Mucosa of rectum (tissue), 2 donors: ENCODE measurements around the gene DYNLT1.
"Not testable (repeated sequence)": the region's sequence is repeated elsewhere in the genome, so short reads cannot be mapped to it uniquely, and the experiment has no call there.

Source experiments
- H3K27ac ChIP-seq, 2 donors: one replicate each; pipeline ENCODE4 v1.7.0; 2013; ENCODE audit warnings: inconsistent platforms in 2 of 2, low read depth in 2 of 2, low read length in 2 of 2
- H3K27me3 ChIP-seq, 2 donors: one replicate each; pipeline ENCODE4 v1.7.0; 2013; ENCODE audit warnings: low read length in 2 of 2; ENCODE audit not compliant: control insufficient read depth in 2 of 2, insufficient read depth in 2 of 2
- H3K36me3 ChIP-seq, 2 donors: one replicate each; pipeline ENCODE4 v1.7.0; 2013; ENCODE audit warnings: low read length in 2 of 2; ENCODE audit not compliant: control insufficient read depth in 2 of 2, insufficient read depth in 2 of 2
- H3K4me1 ChIP-seq, 2 donors: one replicate each; pipeline ENCODE4 v1.7.0; 2013; ENCODE audit warnings: low read length in 2 of 2, mild to moderate bottlenecking in 1 of 2; ENCODE audit not compliant: control insufficient read depth in 2 of 2, insufficient read depth in 2 of 2
- H3K4me3 ChIP-seq, 2 donors: one replicate each; pipeline ENCODE4 v1.7.0; 2013; ENCODE audit warnings: low read length in 2 of 2
- H3K9ac ChIP-seq, 2 donors: one replicate each; pipeline ENCODE4 v1.7.0; 2013; ENCODE audit warnings: low read length in 2 of 2, low read depth in 1 of 2, mild to moderate bottlenecking in 1 of 2
- H3K9me3 ChIP-seq, 2 donors: one replicate each; pipeline ENCODE4 v1.7.0; 2013; ENCODE audit warnings: low read length in 2 of 2; ENCODE audit not compliant: control insufficient read depth in 2 of 2
- donor health status: healthy.
- donor health status: Normal muscosa, but diverticular disease.

DYNLT1 gene

GRCh38 chr6:158665332-158665731, 20.8 kb upstream of the DYNLT1 start:
- Histone ChIP-seq H3K27me3 (no peaks in the 10 kb centered on the region), H3K9ac (no peak overlapping the region), H3K9me3 (no peaks in the 10 kb centered on the region), H3K4me3 (no peak overlapping the region), H3K36me3 (peaks cover 0 to 4% of the 10 kb centered on the region in 2 donors), H3K27ac (peak overlapping the region in 1 of 2 donors; percentile 23), H3K4me1 (peaks cover 1 to 5% of the 10 kb centered on the region in 2 donors)

GRCh38 chr6:158663625-158664165, 19.2 kb upstream of the DYNLT1 start:
- peak overlapping the region; percentile 27 to 41 for H3K9ac ChIP-seq
- peak overlapping the region; percentile 56 to 59 for H3K27ac ChIP-seq
- H3K4me1 ChIP-seq, result peaks cover 2 to 5% of the 10 kb centered on the region in 2 donors
- H3K27me3 ChIP-seq, result no peaks in the 10 kb centered on the region
- no peaks in the 10 kb centered on the region for H3K9me3 ChIP-seq
- peaks cover 0 to 4% of the 10 kb centered on the region in 2 donors for H3K36me3 ChIP-seq
- H3K4me3 ChIP-seq, result peak overlapping the region; percentile 13 to 50

- peaks cover 0 to 4% of the 10 kb centered on the region in 2 donors for H3K36me3 ChIP-seq
- no peaks in the 10 kb centered on the region for H3K9me3 ChIP-seq
- peak overlapping the region; percentile 27 to 32 for H3K9ac ChIP-seq
- H3K4me3 ChIP-seq, result peak overlapping the region in 1 of 2 donors; percentile 50
- peaks cover 2 to 5% of the 10 kb centered on the region in 2 donors for H3K4me1 ChIP-seq
- H3K27ac ChIP-seq, result peak overlapping the region; percentile 56 to 59
- no peaks in the 10 kb centered on the region for H3K27me3 ChIP-seq
Measured at GRCh38 chr6:158662954-158663624, 18.5 kb upstream of the DYNLT1 start.

GRCh38 chr6:158662607-158662953, 18.0 kb upstream of the DYNLT1 start:
- Histone ChIP-seq H3K9ac (no peak overlapping the region), H3K36me3 (peaks cover 0 to 4% of the 10 kb centered on the region in 2 donors), H3K4me1 (peaks cover 2 to 4% of the 10 kb centered on the region in 2 donors), H3K27me3 (no peaks in the 10 kb centered on the region), H3K9me3 (no peaks in the 10 kb centered on the region), H3K27ac (peak overlapping the region in 1 of 2 donors; percentile 59), H3K4me3 (peak overlapping the region in 1 of 2 donors; percentile 50)

- peaks cover 2% of the 10 kb centered on the region in 2 donors for H3K4me1 ChIP-seq
- H3K4me3 ChIP-seq, result no peak overlapping the region
- no peak overlapping the region for H3K27ac ChIP-seq
- H3K9ac ChIP-seq, result no peak overlapping the region
- no peaks in the 10 kb centered on the region for H3K36me3 ChIP-seq
- H3K9me3 ChIP-seq, result no peaks in the 10 kb centered on the region
- no peaks in the 10 kb centered on the region for H3K27me3 ChIP-seq
Measured at GRCh38 chr6:158661156-158661685, 16.7 kb upstream of the DYNLT1 start.

GRCh38 chr6:158660333-158660754, 15.8 kb upstream of the DYNLT1 start:
- Histone ChIP-seq H3K9ac (no peak overlapping the region), H3K27me3 (no peaks in the 10 kb centered on the region), H3K27ac (no peak overlapping the region), H3K4me1 (peaks cover 2 to 6% of the 10 kb centered on the region in 2 donors), H3K36me3 (no peaks in the 10 kb centered on the region), H3K4me3 (no peak overlapping the region), H3K9me3 (no peaks in the 10 kb centered on the region)

GRCh38 chr6:158656986-158657385, 12.4 kb upstream of the DYNLT1 start:
- H3K9me3 ChIP-seq, H3K27me3 ChIP-seq, H3K36me3 ChIP-seq, H3K9ac ChIP-seq, H3K4me1 ChIP-seq, H3K4me3 ChIP-seq, H3K27ac ChIP-seq: not testable (repeated sequence)

- H3K9ac ChIP-seq, result no peak overlapping the region
Measured at GRCh38 chr6:158655569-158656450, 11.3 kb upstream of the DYNLT1 start.

GRCh38 chr6:158654960-158655489, 10.5 kb upstream of the DYNLT1 start:
- H3K27ac ChIP-seq, result peak overlapping the region; percentile 65 to 82
- no peaks in the 10 kb centered on the region for H3K9me3 ChIP-seq

More at GRCh38 chr6:158655569-158656450, 11.3 kb upstream of the DYNLT1 start:
- no peak overlapping the region for H3K4me3 ChIP-seq
- H3K4me1 ChIP-seq, result peaks cover 4 to 9% of the 10 kb centered on the region in 2 donors
- peak overlapping the region in 1 of 2 donors; percentile 65 for H3K27ac ChIP-seq
- H3K36me3 ChIP-seq, result no peaks in the 10 kb centered on the region
- no peaks in the 10 kb centered on the region for H3K9me3 ChIP-seq
- no peaks in the 10 kb centered on the region for H3K27me3 ChIP-seq

More at GRCh38 chr6:158654960-158655489, 10.5 kb upstream of the DYNLT1 start:
- H3K9ac ChIP-seq, result no peak overlapping the region
- no peak overlapping the region for H3K4me3 ChIP-seq
- no peaks in the 10 kb centered on the region for H3K36me3 ChIP-seq
- no peaks in the 10 kb centered on the region for H3K27me3 ChIP-seq
- H3K4me1 ChIP-seq, result peaks cover 4 to 7% of the 10 kb centered on the region in 2 donors
